NCI-H345 treated with DMSO at 0.1 percent for 48 hours (cell line): ENCODE measurements around the gene C1orf74.

ENCODE experiments used
- DNase-seq: peaks from one replicate; lab custom pipeline; 2025; ENCODE audit not compliant: unreplicated experiment; lab: John Stamatoyannopoulos, UW

Gene C1orf74

DNA sequence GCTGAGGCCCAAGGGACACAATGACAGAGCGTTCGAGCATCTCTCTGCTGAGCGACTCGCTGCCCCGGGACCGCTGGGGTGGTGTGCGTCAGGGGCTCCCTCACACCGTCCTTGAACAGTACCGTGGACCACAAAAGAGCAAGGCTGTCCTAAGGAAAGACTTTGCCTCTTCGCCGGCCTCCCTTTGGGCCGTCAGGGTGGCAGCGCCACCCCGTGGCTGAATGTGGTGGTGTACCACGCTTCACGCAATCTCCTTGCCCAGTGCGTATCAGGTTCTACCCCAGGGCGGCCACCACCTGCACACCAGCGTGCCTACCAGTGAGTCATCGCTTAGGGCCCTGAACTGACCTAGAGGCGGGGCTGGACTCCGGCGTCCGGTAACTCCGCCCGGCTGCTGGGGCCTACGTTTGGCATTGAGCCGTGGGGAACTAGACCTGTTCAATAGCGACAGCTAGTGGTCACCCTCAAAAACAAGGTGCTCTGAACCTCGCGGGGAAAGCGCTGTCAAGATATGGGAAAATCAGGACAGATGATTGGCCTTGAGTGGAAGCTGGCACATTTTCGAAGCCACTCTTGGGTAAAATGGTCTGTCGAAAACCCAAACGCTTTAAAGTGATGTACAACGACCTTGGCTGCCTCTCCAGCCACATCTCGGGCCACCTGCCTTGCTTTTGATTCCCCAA, 36.6 kb downstream of the C1orf74 start:
- DNase-seq, result no peak

DNA sequence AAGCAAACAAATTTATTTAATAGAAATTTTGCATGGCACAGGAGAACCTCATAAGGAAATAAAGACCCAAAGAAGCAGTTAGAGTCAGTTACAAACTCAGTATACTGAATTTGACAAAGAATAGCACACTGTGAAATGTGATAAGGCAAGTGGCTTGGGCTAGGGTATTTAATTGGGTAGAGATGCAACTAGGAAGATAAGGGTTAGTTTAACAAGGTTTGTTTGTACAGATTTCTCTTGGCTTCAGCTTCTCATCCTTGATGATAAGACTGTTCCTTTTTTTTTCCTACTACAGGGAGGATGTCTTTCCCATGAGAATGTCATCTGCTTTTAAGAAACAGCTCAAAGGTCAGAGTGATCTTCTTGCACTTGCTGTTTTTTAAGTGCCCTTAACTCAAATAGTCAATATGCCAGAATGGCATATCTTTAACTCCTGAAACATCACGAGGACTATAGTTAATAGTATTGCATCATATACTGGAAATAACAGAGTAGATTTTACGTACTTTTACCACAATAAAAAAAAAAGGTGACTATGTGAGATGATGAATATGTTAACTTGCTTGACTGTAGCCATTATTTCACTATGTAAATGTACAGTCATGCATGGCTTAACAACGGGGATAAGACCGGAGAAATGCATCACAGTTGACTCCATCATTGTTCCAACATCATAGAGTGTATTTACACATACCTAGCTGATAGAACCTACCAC, 37.8 kb downstream of the C1orf74 start:
- no peak for DNase-seq

DNA sequence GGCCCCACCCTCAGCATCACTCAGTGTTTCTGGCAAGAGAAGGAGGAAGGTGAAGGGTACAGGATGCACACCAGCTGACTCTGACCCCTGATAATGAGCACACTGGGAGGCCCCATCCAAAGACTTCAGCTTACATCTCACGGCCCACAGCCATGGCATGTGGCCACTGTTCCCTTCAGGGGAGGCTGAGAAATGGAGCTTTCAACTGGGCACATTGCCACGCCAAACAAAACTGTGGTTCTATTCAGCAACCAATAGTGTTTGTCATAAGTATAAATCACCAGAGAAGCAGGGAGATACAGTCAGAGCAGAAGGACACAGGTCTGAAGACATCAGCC, 41.2 kb downstream of the C1orf74 start:
- no peak for DNase-seq

DNA sequence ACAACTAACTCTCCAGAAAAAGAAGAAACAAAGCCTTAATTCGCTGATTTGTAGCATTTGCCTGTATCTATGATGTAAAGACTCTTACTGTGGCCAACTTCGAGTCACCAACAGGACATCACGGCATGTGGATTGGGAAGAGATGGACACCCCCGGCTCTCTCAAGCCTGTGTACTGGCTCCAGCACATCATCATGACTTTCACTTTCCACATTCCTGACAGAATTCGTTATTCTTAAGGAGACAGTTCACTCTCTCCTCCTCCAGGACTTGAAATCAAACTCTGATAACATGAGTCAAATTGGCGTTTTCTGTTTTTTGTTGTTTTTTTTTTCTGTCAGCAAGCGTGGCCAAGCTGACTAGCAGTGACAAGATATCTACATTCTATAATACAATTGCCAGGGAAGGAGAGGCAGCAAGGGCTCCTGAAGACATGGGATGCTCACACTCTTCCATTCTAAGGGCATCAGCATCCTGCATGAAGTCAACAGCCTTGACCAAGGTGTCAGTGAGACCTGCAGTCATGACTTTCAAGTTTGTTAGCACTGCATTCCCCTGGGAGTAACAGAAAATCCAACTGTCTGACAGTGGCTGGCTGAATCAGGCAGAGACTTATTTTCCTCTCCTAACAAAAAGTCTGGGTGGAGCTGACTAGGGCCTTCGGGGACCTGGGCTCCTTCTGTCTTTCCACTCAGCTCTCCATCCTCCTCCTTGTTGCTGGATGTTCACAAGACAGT, 41.8 kb downstream of the C1orf74 start:
- DNase-seq, result no peak

GRCh38 chr1:209741889-209742288, 42.5 kb downstream of the C1orf74 start:
- no peak for DNase-seq

- DNase-seq, result no peak
Measured at GRCh38 chr1:209741193-209741592, 43.2 kb downstream of the C1orf74 start.

DNA sequence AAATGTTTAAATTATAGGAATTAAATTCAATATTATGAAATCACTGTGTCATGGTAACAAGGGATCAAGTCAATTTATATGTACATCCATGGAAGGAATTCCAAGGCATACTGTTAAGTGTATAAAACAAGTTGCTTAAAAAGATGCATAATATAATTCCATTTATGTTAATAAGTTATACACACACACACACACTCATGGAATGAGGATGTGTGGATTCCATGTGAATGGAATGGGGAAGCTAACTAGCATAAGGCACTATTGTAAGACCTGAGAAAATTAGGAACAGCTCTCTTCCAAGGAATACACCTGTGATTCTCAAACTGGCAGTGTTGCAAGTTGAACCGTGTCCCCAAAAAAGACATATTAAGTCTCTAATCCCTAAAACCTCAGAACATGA, 46.1 kb downstream of the C1orf74 start:
- no peak for DNase-seq

DNA sequence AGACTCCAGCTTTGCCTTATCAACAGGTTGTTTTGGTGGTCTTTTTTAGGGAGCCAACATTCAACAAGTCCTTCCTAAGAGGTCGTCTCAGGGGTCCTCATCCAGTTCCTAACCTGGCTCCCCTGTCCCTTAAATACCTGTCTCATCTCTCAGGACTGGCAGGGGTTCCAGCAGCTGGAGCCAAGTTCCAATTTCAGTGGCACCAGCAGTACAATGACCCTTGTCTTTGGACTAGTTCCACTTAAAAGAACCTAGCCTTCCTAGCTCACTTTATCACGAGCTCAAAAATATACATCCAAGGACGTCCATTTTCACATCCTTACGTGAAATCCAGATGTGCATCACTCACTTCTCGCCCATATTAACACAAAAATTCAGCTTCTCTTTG, 47.2 kb downstream of the C1orf74 start:
- DNase-seq, result no peak

DNA sequence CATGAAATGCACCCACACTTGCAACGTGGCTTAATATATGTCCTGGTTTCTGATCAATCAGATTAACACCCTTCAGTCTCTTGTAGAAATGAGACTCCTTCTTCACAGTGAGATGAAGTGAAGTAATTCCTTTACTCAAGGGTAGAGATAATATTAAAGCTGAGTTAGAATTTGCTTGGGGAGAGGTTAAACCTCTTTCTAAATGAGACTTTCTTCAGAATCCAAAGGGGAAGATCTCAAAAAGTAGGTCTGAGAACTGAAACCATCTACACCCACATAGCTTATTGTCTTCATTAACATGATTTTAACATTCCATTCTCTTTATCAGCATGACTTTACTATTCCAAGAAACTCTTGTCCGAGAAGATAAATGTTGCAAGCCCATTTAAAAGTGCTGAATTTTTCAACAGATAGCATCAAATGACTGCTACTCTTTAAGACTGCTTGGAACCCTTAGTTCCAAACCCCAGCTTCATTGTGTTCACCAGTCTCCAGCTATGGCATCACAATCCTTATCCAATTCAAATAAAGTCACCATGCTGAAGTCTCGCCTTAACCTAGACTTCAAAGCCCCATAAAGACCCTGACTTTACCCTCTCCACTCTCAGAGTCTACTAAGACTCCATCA, 47.8 kb downstream of the C1orf74 start:
- no peak for DNase-seq

- no peak for DNase-seq
Measured at GRCh38 chr1:209733409-209734192, 50.8 kb downstream of the C1orf74 start.

DNA sequence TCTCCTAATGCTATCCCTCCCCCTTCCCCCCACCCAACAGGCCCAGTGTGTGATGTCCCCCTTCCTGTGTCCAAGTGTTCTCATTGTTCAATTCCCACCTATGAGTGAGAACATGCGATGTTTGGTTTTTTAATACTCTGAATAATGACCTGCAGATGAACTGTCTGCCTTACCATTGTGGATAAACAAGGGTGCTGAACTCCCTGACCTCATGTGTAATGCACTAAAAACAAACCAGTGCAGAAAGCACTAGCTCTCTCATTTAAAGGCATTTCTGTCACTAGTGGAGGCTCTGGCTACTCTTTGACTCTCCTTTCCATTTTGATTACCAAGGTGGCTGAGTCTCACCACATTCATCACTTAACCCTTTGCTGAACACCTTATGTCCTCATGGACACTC, 51.6 kb downstream of the C1orf74 start:
- no peak for DNase-seq

GRCh38 chr1:209729436-209729835, 54.9 kb downstream of the C1orf74 start:
- no peak for DNase-seq
